Endothelial cell of umbilical vein (primary cell): ENCODE measurements around the gene KLK14.

Experiments
- CTCF ChIP-seq, 2 donors: IDR thresholded peaks; 1 replicate in 1 of 2; 2 replicates in 1 of 2; pipeline ENCODE4 v1.5.1; 2011; ENCODE audit warnings: low read length in 2 of 2, mild to moderate bottlenecking in 2 of 2, moderate library complexity in 2 of 2, control low read depth in 1 of 2, inconsistent platforms in 1 of 2, low read depth in 1 of 2; ENCODE audit not compliant: insufficient read depth in 1 of 2; ENCODE audit errors: extremely low read depth in 1 of 2
- MAX ChIP-seq: IDR thresholded peaks from 2 replicates; pipeline ENCODE4 v1.6.1; 2011; ENCODE audit not compliant: insufficient read depth, insufficient read length

GRCh38 chr19:51064534-51065220, 18.0 kb downstream of the KLK14 start, which contains the start of gene KLK13:
- TF ChIP-seq MAX = no peak
- TF ChIP-seq CTCF (IDR thresholded peaks at IDR 0.05; ENCODE audit: extremely low read depth in 1 of 2, insufficient read depth in 1 of 2, low read depth in 1 of 2, low read length in 2 of 2) = no peak
